ENCODE measurements around the gene EHD2. TPM values are rescaled to one million over a fixed set of nuclear protein-coding genes. Genes with fewer than 3 reads are reported as not detected.
A peak's percentile ranks its signal among the peaks of the same experiment; 100 is the strongest.
"Not testable (repeated sequence)": the region's sequence is repeated elsewhere in the genome, so short reads cannot be mapped to it uniquely, and the experiment has no call there.

EHD2 gene
- total and polyA plus RNA-seq, 2 donors from 2014 or later: 19.4 to 105 TPM

DNA sequence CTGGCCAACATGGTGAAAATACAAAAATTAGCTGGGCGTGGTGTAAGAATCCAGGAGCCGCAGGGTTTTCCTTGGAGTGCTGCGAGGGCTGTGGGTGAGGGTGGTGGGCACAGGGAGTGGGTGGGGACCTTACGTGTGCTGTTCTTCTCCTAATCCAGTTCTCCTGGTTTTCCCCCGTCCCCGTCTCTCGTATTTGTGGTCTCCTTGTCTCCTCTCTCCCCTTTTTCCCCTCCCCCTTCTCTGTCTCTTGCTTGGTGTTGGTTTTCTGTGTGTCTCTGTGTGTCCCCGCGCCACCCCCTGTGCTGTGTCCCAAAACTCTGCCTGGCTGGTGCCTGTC, 67.0 kb downstream of the EHD2 start:
- TF ChIP-seq, protein P1, sequence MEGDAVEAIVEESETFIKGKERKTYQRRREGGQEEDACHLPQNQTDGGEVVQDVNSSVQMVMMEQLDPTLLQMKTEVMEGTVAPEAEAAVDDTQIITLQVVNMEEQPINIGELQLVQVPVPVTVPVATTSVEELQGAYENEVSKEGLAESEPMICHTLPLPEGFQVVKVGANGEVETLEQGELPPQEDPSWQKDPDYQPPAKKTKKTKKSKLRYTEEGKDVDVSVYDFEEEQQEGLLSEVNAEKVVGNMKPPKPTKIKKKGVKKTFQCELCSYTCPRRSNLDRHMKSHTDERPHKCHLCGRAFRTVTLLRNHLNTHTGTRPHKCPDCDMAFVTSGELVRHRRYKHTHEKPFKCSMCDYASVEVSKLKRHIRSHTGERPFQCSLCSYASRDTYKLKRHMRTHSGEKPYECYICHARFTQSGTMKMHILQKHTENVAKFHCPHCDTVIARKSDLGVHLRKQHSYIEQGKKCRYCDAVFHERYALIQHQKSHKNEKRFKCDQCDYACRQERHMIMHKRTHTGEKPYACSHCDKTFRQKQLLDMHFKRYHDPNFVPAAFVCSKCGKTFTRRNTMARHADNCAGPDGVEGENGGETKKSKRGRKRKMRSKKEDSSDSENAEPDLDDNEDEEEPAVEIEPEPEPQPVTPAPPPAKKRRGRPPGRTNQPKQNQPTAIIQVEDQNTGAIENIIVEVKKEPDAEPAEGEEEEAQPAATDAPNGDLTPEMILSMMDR (IDR thresholded peaks at IDR 0.05; ENCODE audit: borderline replicate concordance, extremely low read depth, insufficient read depth): no peak
- Histone ChIP-seq H3K36me3 (ENCODE audit: control insufficient read depth in 2 of 3, insufficient read depth in 3 of 3, low read length in 3 of 3) (peaks cover 3 to 12% (median 10%) of the 10 kb centered on the region in 3 donors), H3K4me1 (ENCODE audit: control insufficient read depth in 2 of 3, insufficient read depth in 2 of 3, low read depth in 1 of 3, low read length in 3 of 3) (peaks cover 0 to 20% (median 0%) of the 10 kb centered on the region in 3 donors), H3K9ac (ENCODE audit: low read length in 3 of 3) (peak overlapping the region in 1 of 3 donors; percentile 35), H3K4me3 (ENCODE audit: low read length in 3 of 3) (peak overlapping the region in 2 of 3 donors; percentile 40 to 87), H3K27ac (ENCODE audit: low read depth in 2 of 2, low read length in 2 of 2) (peak overlapping the region in 1 of 2 donors; percentile 92), H3K9me3 (ENCODE audit: control insufficient read depth in 2 of 3, insufficient read depth in 1 of 3, low read length in 3 of 3) (no peaks in the 10 kb centered on the region), H3K27me3 (ENCODE audit: control insufficient read depth, insufficient read depth, low read length) (no peaks in the 10 kb centered on the region)
- DNase-seq (no peak), FAIRE-seq (no peak)
- intact Hi-C loops (cut with DNase I): no loop called here

DNA sequence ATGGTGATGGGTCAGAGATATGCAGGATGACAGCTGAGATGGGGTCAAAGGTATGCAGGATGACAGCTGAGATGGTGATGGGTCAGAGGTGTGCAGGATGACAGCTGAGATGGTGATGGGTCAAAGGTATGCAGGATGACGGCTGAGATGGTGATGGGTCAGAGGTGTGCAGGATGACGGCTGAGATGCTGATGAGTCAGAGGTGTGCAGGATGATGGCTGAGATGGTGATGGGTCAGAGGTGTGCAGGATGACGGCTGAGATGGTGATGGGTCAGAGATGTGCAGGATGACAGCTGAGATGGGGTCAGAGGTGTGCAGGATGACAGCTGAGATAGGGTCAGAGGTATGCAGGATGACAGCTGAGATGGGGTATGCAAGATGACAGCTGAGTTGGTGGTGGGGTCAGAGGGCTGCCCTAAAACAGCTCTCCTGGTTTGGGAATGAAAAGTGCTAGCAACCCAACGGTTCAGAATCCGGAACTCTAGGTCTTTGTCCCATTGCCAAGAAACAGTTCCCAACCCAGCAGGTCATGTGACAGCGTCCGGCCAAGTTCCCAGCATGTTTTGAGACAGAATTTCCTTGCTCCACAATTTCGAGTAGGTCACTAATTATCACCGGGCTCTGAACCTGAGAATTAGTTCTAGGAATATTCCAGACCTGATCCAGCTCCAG, 68.5 kb downstream of the EHD2 start:
- Histone ChIP-seq H3K9me3 (ENCODE audit: control insufficient read depth in 2 of 3, insufficient read depth in 1 of 3, low read length in 3 of 3) (no peaks in the 10 kb centered on the region), H3K27ac (ENCODE audit: low read depth in 2 of 2, low read length in 2 of 2) (peak overlapping the region in 1 of 2 donors; percentile 37), H3K27me3 (ENCODE audit: control insufficient read depth, insufficient read depth, low read length) (no peaks in the 10 kb centered on the region), H3K4me1 (ENCODE audit: control insufficient read depth in 2 of 3, insufficient read depth in 2 of 3, low read depth in 1 of 3, low read length in 3 of 3) (peaks cover 0 to 20% (median 0%) of the 10 kb centered on the region in 3 donors), H3K36me3 (ENCODE audit: control insufficient read depth in 2 of 3, insufficient read depth in 3 of 3, low read length in 3 of 3) (peaks cover 3 to 18% (median 10%) of the 10 kb centered on the region in 3 donors), H3K9ac (ENCODE audit: low read length in 3 of 3) (peak overlapping the region in 1 of 3 donors; percentile 41), H3K4me3 (ENCODE audit: low read length in 3 of 3) (peak overlapping the region in 1 of 3 donors; percentile 15)
- TF ChIP-seq, protein P1 (IDR thresholded peaks at IDR 0.05; ENCODE audit: borderline replicate concordance, extremely low read depth, insufficient read depth): no peak
- no peak for FAIRE-seq
- intact Hi-C loops (cut with DNase I): no loop called here
- no peak for DNase-seq

DNA sequence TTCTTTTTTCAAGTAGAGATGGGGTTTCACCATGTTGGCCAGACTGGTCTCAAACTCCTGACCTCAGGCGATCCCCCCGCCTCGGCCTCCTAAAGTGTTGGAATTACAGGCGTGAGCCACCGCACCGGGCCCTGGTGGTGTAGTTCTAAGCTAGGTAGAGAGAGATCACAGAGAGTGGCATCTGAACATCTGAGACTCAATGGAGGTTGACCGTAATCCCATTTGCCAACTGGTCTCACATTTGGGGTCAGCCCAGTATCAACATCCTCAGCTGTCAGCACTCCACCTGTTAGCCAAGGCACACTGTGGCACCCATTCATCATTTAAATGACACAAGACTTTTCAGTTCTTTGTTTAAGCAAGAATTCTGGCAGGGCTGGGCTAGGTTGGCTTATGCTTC, 73.3 kb downstream of the EHD2 start:
- no peaks in the 10 kb centered on the region for H3K27me3 ChIP-seq (ENCODE audit: control insufficient read depth, insufficient read depth, low read length)
- TF ChIP-seq, protein P1 (IDR thresholded peaks at IDR 0.05; ENCODE audit: borderline replicate concordance, extremely low read depth, insufficient read depth): no peak
- peaks cover 0 to 6% (median 0%) of the 10 kb centered on the region in 3 donors for H3K4me1 ChIP-seq (ENCODE audit: control insufficient read depth in 2 of 3, insufficient read depth in 2 of 3, low read depth in 1 of 3, low read length in 3 of 3)
- no peak overlapping the region for H3K27ac ChIP-seq (ENCODE audit: low read depth in 2 of 2, low read length in 2 of 2)
- H3K36me3 ChIP-seq (ENCODE audit: control insufficient read depth in 2 of 3, insufficient read depth in 3 of 3, low read length in 3 of 3): peaks cover under 1 to 13% (median 7%) of the 10 kb centered on the region in 3 donors
- H3K9me3 ChIP-seq (ENCODE audit: control insufficient read depth in 2 of 3, insufficient read depth in 1 of 3, low read length in 3 of 3): no peaks in the 10 kb centered on the region
- intact Hi-C loops (cut with DNase I): no loop called here
- no peak for FAIRE-seq
- peak in 1 of 5 donors; percentile 18 for DNase-seq
- no peak overlapping the region for H3K9ac ChIP-seq (ENCODE audit: low read length in 3 of 3)
- H3K4me3 ChIP-seq (ENCODE audit: low read length in 3 of 3): no peak overlapping the region

DNA sequence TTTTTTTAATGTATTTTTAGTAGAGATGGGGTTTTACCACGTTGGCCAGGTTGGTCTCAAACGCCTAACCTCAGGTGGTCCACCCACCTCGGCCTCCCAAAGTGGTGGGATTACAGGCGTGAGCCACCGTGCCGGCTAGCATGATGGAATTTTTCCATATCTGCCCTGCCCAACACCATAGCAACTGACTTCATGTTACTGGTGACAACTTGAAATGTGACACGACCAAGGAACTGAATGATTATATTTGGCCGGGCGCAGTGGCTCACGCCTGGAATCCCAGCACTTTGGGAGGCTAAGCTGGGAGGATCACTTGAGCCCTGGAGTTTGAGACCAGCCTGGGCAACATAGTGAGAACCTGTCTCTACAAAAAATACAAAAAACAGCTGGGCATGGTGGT, 74.1 kb downstream of the EHD2 start:
- H3K36me3 ChIP-seq (ENCODE audit: control insufficient read depth in 2 of 3, insufficient read depth in 3 of 3, low read length in 3 of 3): peaks cover 0 to 13% (median 6%) of the 10 kb centered on the region in 3 donors
- intact Hi-C loops (cut with DNase I): not testable (repeated sequence)

DNA sequence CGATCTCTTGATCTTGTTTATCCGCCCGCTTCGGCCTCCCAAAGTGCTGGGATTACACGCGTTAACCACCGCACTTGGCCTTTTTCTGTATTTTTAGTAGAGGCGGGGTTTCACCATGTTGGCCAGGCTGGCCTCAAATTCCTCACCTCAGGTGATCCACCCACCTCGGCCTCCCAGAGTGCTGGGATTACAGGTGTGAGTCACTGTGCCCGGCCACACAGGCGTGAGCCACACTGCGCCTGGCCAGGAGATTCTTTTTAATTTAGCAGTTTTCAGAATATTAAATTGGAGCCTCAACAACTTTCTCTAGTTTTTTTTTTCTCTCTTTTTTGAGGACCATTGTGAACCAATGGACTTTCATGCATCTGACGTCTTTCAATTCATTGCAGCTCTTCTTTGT, 76.6 kb downstream of the EHD2 start:
- DNase-seq; H3K9me3 ChIP-seq (ENCODE audit: control insufficient read depth in 2 of 3, insufficient read depth in 1 of 3, low read length in 3 of 3); H3K36me3 ChIP-seq (ENCODE audit: control insufficient read depth in 2 of 3, insufficient read depth in 3 of 3, low read length in 3 of 3); intact Hi-C loops (cut with DNase I); H3K27ac ChIP-seq (ENCODE audit: low read depth in 2 of 2, low read length in 2 of 2); H3K4me1 ChIP-seq (ENCODE audit: control insufficient read depth in 2 of 3, insufficient read depth in 2 of 3, low read depth in 1 of 3, low read length in 3 of 3); H3K4me3 ChIP-seq (ENCODE audit: low read length in 3 of 3); H3K9ac ChIP-seq (ENCODE audit: low read length in 3 of 3); H3K27me3 ChIP-seq (ENCODE audit: control insufficient read depth, insufficient read depth, low read length); FAIRE-seq: not testable (repeated sequence)

More for the DNA sequence above, 74.1 kb downstream of the EHD2 start:
- H3K27ac ChIP-seq (ENCODE audit: low read depth in 2 of 2, low read length in 2 of 2); DNase-seq; H3K4me1 ChIP-seq (ENCODE audit: control insufficient read depth in 2 of 3, insufficient read depth in 2 of 3, low read depth in 1 of 3, low read length in 3 of 3); H3K4me3 ChIP-seq (ENCODE audit: low read length in 3 of 3); H3K27me3 ChIP-seq (ENCODE audit: control insufficient read depth, insufficient read depth, low read length); FAIRE-seq; H3K9me3 ChIP-seq (ENCODE audit: control insufficient read depth in 2 of 3, insufficient read depth in 1 of 3, low read length in 3 of 3); H3K9ac ChIP-seq (ENCODE audit: low read length in 3 of 3): not testable (repeated sequence)

Data from kidney (tissue), 14 donors.